ENCODE data around the gene IGFBP7. TPM values are rescaled to one million over a fixed set of nuclear protein-coding genes. Genes with fewer than 3 reads are reported as not detected.
"Not testable (repeated sequence)": the region's sequence is repeated elsewhere in the genome, so short reads cannot be mapped to it uniquely, and the experiment has no call there.

The IGFBP7 gene
- polyA plus RNA-seq, 1 donor, result 150 TPM

DNA sequence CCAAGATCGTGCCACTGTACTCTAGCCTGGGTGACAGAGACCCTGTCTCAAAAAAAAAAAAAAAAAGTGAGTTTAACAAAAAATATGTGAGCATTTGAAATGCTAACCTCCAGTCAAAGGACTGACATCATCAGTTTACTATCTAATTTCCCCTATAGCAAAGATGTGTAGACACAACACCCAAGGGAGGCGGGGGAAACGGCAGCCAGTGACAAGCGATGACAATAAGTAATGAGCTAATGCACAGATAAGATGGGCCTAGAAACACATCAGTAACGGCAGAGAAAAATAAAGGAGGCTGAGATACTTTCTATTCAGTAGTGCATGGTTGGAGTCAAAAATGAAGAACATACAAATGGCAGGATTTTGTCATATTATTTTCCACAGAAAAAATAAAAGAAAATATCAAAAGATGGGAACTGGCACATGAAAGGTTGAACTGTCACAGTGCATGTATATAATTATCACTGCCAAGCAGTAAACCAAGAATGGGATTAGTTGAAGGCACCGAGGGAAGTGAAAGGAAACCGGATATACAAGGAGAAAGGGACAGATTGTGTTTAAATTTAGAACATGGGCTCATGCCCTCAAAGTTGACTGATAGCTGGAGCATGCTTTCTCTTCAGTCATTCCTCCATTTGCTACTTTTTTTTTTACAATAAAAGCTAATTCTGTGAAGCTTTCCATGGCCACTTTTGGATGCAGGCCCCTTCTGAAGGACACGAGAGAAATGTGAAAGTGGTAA, 41.8 kb downstream of the IGFBP7 start:
- DNase-seq, result no peak

DNA sequence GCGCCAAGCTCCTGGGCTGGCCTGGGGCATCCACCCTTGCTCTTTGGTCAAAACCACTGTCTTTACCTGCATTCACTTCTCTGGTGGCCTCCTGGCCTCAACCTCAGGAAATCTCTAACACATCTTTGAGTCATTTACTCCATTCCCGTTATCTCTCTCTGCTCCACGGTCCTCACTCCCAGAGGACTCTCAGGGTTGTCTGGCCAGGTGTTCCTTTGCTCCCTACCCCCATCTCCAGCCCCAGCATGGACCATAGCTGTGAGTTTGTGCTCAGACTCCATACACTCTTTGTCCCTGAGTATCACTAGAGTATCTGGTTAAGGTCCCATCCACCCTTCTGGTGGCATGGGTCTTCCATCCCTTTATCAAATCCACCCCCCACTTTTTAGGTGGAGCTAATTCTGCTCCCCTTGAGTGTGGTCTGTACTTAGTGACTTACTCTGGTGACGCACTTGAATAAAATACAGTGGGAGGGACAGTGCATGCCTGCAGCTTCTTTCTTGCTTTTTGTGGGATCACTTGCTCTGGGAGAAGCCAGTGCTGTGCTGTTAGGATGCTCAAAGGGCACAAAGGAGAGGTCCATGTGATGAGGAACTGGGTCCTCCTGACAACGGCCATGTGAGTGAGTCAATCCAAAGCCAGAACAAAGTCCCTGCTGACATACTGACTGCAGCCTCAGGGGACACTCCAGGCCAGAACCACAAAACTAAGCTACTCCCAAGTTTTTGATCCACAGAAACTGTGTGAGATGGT, 44.3 kb downstream of the IGFBP7 start:
- no peak for DNase-seq

DNA sequence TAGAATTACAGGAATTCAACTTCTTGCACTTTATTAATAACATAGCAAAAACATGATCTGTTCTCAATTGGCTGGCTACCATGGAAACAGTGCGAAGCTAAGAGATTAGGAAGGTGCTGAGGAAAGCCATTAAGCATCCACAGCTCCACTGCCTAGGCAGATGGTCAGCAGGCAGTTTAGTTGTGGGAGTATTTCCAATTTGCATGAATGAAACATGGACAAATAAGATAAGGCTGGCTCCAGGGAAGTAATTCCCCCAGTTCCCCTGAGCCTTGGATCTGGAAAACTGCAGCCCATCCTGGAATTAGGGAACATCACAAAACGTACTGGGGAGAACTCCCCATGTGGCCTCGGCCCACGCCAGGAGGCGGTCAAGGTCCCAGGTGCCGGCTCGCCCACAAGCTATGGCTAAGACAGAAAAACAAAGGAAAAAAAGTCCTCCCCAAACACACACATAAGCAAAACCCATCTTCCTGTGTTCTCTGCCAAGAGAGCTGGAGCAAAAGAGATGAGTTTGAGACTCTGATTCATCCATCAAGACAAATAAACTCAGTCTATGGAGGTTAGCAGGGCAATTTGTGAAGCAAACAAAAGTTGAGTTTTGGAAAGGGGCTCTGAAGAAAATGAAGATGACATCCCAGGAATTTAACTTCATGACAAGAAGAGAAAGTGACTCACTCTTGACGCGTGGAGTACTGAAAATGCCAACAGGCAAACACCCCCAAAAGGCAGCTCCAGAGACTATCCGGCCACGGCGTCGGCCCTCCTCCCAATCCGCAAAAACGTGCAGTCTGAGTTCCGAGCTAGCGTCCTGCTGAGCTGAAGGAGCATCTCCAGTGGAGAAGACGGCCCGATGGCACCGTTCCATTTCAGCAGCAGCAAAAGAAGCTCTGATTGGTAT, 45.1 kb downstream of the IGFBP7 start:
- DNase-seq, result no peak

DNA sequence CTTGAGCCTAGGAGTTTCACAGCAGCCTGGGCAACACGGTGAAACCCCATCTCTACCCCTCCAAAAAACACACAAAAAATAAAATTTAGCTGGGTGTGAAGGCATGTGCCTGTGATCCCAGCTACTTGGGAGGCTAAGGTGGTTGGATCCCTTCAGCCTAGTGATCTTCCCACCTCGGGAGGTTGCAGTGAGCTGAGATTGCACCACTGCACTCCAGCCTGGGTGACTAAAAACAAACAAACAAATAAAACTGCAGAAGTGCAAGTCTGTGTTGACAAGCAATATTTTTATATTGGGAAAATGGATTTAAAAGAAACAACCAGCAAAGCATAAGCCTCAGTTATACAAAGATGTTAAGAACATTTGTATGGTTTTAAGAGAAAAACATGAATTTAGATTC, 46.1 kb downstream of the IGFBP7 start:
- no peak for DNase-seq

DNA sequence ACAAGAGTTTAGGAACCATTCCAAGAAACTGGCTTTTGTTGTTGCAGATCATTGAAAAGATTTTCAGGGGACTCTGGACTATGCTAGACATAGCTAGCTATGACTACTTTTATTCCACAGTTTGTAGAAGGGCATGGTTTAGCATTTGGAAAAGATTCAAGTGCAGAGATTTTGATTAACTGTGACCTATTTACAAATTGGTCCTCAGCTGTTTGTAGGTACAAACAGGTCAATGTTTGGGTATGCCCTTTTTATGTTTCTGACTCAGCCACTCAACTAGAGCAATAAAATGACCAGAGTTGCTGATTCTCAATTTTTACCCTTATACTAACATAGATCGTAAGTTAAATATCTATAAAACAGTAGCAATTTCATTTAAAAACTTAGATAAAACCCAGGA, 46.7 kb downstream of the IGFBP7 start:
- DNase-seq, result no peak

DNA sequence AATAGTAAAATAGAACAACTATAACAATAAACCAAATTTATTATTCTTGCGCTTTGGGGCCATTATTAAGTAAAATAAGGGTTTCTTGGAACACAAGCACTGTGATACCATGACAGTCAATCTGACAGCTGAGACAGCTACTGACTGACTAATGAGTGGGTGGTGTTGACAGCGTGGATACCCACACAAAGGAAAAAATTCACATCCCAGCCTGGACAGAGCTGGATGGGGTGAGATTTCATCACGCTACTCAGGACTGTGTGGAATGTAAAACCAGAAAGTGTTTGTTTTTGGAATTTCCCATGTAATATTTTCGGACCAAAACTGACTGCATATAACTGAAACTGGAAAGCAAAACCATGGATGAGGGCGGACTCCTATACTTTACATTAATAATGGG, 48.8 kb downstream of the IGFBP7 start:
- DNase-seq, result no peak

DNA sequence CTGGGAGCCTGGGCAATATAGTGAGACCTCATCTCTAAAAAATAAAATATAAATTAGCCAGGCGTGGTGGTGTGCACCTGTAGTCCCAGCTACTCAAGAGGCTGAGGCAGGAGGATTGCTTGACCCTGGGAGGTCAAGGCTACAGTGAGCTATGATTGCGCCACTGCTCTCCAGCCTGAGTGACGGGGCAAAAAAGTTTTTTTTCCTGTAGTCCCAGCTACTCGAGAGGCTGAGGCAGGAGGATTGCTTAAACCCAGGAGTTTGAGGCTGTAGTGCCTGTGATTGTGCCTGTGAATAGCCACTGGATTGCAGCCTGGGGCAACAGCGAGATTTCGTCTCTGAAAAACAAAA, 49.5 kb downstream of the IGFBP7 start:
- DNase-seq, result not testable (repeated sequence)

DNA sequence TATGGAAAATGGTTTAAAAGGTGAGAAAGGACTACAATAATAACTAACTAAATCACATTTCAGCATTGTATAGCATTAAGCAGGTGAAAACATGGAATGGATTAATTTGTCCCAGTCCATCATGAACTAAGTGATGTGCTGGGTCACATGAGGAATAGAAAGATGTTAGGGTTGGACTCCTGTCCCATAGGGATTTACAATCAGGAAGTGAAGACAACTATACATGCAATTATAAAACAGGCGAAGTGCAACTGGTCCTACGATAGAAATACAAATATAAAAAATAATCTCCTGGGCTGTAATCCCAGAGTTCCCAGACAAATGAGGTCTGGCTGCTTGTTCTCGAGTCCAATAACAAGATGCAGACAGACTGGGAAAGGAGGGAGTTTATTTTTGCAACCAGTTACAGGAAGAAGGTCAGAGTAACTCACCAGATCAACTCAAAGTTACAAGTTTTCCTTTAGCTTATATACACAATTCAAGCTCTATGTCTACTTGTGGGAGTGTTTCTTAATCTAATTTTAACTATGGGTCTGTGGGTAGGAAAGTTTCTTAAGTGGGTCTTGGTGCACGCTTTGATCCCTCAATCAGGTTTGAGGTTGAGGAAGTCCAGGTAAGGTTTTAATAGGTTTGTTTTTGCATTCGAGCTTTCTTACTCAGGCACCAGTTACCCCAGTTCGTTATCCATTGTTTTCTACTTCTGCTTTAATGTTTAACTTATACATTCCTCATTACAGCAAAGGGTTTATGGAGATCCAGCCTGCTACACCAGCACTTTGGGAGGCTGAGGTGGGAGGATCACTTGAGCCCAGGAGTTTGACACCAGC, 50.1 kb downstream of the IGFBP7 start:
- DNase-seq, result no peak

DNA sequence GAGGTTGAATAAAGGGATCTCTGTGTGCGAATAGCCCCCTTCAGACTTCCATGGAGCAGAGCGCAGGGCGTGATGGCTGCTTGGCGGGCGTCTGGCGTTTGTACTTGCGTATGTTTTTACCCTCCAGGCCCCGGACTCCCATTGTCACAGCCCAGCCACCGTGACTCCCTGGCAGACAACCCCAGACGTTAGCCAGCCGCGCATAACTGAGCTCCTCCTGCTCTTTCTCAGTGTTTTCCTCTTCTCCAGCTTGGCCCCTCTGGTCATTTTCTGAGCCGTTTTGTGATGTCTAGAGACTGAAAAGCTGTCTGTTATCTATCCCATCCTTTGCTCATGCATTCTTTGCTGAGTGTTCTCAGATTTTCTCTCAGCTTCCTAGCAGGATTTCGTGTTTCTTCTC, 54.3 kb downstream of the IGFBP7 start:
- no peak for DNase-seq

DNA sequence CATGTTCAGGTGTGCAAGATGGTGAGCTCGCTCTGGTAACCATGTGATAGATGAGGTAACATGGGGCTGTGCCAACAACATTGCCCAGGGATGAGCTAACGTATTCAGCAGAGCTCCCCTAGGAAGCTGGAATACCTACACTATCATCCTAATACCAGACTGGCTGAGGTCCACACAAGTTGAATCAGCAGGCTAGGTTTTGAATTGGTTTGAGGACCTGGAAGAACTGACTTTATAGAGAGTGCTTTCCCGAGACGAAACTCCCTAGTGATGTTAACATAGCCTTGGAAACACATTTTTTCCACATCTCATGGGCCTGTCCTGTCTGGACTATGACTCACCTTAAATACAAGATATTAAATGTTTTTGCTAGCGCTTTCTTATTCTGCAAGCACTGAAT, 56.7 kb downstream of the IGFBP7 start:
- no peak for DNase-seq

DNA sequence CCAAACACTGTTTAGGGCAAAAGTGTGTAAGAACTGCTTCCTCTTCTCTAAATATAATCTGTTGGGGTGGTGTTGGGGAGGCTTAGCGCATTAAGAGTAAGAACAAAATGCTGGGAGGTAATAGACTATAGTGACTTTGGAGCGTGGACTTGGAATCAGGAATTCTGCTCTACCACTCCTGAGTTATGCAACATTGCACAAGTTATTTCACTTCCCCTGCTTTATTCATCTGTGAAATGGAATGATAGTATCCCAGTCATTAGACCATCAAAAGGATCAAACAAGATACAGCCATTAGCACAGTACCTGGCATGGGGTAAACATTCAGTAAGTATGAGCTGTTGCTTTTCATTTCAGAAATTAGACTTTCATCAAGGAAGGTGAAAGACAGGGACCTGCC, 58.7 kb downstream of the IGFBP7 start:
- no peak for DNase-seq

DNA sequence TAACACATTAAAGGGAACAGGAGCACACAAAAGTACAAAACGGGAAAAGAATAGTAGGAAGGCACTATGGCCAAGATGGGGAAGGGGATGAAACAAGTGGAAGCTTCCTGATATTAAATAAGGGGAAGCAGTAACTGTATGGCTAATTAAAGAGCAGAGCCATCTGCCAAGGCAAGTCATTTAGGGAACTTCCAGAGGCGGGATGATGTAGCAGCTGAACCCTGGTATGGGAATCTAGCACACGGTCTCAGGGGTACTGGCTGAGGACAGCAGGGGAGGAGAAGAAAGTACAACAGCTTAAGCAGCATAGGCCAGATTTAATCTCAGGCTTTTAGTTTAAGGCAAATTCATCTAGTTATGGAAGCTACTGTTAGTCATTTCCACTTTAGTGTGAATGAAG, 59.1 kb downstream of the IGFBP7 start:
- peak; percentile 31 for DNase-seq

DNA sequence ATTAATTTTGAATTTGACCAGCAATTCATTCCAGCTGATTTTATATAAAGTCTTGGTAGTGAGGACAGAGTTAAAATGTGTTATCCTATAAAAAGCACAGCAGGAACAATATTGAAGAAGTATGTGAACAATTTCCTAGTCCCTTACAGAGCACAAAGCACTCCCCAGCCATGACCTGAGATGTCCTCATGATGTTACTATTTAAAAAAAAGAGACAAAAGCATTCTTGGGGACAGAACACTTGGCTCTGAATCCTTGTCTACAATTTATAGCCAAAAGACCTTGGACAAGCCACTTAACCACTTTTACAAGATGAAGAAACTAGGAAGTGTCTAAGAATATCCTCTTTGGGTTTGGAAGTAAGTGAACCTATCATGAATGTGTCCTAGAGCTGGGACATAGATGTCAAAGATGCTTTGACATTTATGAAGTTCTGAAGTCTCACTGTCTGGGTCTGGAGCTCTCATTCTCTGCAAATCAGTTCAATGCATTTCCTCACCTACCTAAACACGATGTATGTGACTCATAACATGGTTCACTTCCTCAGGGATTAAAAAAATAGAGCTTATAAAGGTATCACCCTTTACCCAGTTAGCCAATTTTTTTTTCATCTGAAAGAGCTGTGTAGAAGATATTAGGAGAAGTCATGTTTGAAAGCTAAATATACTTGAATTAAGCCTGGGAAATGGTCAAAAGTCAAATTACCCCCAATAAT, 61.4 kb downstream of the IGFBP7 start:
- DNase-seq, result no peak

DNA sequence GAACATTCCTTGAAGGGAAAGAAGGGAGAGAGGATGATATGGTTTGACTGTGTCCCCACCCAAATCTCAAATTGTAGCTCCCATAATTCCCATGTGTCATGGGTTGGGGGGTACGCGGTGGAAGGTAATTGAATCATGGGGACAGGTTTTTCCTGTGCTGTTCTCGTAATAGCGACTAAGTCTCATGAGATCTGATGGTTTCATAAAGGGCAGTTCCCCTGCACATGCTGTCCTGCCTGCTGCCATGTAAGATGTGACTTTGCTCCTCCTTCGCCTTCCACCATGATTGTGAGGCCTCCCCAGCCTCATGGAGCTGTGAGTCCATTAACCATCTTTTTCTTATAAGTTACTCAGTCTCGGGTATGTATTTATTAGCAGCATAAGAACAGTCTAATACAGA, 63.1 kb downstream of the IGFBP7 start:
- DNase-seq, result not testable (repeated sequence)

DNA sequence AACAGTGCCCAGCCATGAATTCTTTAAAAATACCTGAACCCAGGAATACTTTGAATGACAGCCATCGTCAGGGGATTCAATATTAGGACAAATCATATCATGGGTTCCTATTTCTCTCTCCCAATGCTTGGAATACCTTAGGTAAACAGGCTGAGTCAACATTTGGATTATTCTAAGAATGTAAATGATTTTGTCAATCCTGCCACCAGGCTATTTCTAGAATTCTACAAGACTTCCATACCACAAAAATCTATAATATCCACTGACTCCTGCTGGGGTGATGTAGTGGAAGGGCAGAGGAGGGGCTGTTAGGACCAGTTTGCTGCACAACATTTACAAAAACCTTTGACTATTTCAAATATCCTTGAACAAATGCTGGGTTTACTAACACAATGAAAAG, 65.2 kb downstream of the IGFBP7 start:
- DNase-seq, result no peak

DNA sequence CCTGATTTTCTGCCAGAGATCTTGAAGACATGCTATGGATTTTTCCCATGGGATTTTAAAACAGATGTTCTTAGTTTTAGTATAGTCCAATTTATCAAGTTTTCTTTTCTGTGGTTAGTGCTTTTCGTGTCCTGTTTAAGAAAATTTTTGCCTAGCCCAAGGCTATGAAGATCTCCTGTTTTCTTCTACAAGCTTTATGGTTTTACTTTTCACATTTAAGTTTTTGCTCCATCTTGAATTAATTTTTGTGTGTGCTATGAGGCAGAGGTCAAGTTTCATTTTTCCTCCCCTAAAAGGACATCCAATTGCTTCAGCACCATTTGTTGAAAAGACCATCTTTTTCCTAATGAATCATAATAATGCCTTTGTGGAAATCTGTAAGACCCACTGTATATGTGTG, 65.9 kb downstream of the IGFBP7 start:
- DNase-seq, result no peak

DNA sequence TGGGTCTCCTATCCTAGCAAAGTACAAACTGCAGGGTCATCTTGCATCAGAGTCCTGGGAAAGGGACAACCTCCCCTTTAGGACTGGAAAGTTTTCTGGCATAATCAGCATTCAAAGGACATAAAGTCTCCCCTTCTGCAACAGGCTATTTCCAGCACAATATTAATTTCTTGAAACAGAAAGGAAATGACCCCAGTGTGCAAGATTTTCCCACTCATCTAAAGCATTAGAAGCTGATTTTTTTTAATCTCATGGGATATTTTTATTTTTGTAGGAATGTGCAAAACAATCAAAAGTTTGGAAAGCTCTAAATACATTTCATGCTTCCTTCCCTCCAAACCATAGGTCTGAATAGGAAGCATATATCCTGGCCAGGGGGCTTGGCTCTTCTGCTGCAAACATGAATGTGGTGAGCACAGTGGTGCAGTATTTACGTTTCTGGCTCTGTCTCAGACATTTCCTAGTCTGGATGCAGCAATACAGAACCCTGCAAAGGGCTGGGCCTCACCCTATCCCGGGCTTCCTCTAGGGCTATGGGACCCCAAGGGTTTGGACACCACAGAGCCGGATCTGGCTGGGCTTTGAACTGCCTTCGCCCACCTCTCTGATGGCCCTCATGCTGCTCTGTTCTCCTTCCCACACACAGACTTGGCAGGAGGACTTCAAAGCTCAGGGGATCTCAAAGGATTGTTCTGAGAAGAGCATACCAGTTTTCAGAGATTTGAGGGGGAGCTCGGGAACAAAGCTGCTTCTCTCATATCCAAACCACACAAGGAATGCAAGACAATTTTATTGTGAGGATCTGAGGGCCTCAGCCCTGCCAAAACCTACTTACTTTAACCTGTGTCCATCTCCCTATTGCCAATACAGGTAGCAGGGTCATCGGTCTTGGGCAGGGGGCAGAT, 66.6 kb downstream of the IGFBP7 start:
- DNase-seq, result peak; percentile 87

DNA sequence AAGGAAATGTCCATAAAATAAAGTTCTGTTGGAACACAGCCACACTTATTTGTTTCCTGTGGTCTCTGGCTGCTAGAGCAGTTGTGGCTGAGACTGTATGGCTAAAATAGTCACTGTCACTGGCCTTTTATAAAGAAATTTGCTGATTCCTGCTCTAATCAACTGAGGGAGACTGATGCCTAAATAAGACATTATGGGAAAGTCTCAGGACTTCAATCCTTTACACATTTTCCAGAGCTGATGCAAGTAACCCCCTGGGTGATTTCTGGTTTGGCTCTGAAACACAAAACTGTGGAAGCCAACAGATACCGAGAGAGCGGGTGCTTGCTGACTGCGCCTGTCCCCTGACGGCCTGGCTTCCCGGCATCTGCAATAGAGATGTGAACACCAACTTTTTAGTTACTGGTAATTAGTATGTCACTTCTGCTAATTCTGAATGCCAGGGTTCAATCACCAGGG, 67.4 kb downstream of the IGFBP7 start:
- DNase-seq, result peak; percentile 48

DNA sequence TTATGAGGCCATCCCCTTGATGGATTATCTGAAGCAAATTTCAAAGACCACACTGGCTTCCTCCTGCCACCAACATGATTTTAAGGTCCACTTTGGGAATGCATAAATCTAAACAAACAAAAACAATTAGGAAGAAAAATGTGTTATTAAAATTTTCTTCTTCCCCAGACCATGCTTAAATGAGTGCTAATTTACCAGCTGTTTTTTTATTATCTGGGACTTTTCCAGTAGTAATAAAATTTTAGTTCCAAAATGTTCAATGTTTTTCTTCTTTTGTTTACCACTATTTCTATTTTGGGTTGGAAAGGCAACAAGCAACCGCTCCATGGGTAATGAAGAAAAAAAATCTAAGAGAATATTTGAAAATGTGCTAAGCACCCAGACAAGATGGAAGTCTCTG, 69.2 kb downstream of the IGFBP7 start:
- DNase-seq, result no peak

DNA sequence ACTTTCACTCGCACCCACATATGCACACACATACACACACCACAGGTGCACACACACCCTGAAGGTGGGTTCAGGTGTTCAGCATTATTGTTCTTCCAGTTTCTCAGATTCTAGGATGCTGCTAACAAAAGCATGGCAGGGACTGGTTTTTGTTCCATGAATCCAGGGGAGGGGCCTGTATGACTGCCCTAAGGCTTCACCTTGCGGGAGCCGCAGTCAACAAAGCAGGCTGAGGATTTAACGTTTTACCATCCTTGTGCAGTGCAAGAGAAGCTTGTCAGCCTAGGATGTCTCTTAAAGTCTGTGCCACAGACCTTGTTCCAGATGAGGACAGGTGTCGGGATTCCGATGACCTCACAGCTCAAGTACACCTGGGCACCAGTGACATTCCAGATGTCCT, 69.7 kb downstream of the IGFBP7 start:
- DNase-seq, result no peak

DNA sequence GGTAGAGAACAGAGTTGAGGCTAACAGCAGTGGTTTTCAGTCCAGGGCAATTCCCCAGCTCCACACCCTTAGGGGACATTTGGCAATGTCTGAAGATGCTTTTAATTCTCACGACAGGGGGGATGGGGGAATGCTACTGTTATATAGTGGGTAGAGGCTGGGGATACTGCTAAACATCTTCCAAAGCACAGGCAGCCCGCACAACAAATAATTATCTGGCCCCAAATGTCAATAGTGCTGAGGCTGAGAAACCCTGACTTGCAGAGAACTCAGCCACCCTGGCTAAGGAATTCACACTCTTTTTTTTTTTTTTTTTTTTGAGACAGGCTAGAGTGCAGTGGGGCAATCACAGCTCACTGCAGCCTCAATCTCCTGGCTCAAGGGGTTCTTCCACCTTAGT, 70.8 kb downstream of the IGFBP7 start:
- no peak for DNase-seq

Data from hindlimb muscle (tissue), 1 donor.